Spleen (tissue), 7 donors: Measurements from ENCODE around the gene INPP4B.

Source experiments
- POLR2A ChIP-seq, 3 donors: fragments of 450-650 bp; IDR thresholded peaks; one replicate each; pipeline ENCODE4 v1.5.1; 2017; ENCODE audit warnings: antibody characterized with exemption in 3 of 3, mild to moderate bottlenecking in 1 of 3
- POLR2AphosphoS5 ChIP-seq, 3 donors: sonication (generic); formaldehyde crosslinking; IDR thresholded peaks; one replicate each; pipeline ENCODE4 v1.5.1; 2017; ENCODE audit warnings: antibody characterized with exemption in 3 of 3
- TF ChIP-seq, protein P1 (sequence below), 11 experiments: fragments of 200-600 bp in 7 of 11; fragments of 450-650 bp in 4 of 11; sonication (generic) in 4 of 11; IDR thresholded peaks in 8 of 11; conservative IDR thresholded peaks in 3 of 11; 1 replicate in 7 of 11; 2 replicates in 4 of 11; pipeline versions ENCODE4 v1.4.0 to v1.8.0; 2016 to 2021; ENCODE audit warnings: antibody characterized with exemption in 11 of 11, inconsistent platforms in 4 of 11, mild to moderate bottlenecking in 1 of 11
- donor health status: DM: no; HTN: no; CAD: no; lungs with moderate emphysema.
- donor health status: DM: no; HTN: no; CAD: no.
- donor health status: DM: no; HTN: no; CAD: no.

DNA sequence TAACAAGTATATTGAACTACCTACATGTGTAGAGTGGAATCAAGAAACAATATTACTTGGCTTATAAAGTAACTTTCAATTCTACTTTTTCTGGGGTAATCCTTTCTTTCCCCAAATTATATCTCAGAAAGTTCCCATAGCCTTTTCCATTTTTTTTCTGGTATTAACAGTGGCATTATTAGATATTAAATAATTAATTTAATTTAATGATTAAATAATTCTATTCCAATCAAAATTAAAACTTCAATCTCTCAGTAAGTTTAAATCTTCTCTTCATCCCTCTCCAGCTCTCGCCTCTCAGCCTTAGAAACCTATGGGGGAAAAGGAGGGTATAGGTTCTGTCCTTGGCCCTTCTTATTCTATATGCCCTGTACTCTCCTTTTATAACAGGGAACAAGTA lies 262.4 kb downstream of the INPP4B start:
- no peak for TF ChIP-seq POLR2A (IDR thresholded peaks at IDR 0.05)
- TF ChIP-seq POLR2AphosphoS5 (IDR thresholded peaks at IDR 0.05), result no peak
- TF ChIP-seq, protein P1, sequence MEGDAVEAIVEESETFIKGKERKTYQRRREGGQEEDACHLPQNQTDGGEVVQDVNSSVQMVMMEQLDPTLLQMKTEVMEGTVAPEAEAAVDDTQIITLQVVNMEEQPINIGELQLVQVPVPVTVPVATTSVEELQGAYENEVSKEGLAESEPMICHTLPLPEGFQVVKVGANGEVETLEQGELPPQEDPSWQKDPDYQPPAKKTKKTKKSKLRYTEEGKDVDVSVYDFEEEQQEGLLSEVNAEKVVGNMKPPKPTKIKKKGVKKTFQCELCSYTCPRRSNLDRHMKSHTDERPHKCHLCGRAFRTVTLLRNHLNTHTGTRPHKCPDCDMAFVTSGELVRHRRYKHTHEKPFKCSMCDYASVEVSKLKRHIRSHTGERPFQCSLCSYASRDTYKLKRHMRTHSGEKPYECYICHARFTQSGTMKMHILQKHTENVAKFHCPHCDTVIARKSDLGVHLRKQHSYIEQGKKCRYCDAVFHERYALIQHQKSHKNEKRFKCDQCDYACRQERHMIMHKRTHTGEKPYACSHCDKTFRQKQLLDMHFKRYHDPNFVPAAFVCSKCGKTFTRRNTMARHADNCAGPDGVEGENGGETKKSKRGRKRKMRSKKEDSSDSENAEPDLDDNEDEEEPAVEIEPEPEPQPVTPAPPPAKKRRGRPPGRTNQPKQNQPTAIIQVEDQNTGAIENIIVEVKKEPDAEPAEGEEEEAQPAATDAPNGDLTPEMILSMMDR (IDR thresholded peaks at IDR 0.05 in 8 of 11, conservative IDR thresholded peaks at IDR 0.05 in 3 of 11), result no peak
